ENCODE measurements around the gene LUC7L2. TPM values are rescaled to one million over a fixed set of nuclear protein-coding genes. Genes with fewer than 3 reads are reported as not detected.

LUC7L2 gene
- total and polyA plus RNA-seq, 9 of the 15 experiments (the other 6 are each of a cell fraction or from before 2014, with no cell fraction given): 56.1 to 207 (median 141) TPM

GRCh38 chr7:139471740-139472353 lies 112.2 kb downstream of the LUC7L2 start (continued):
- TF ChIP-seq ZBTB11 (CRISPR knock-in tag; IDR thresholded peaks at IDR 0.05) (no peak), PTRF (tag; IDR thresholded peaks at IDR 0.05) (no peak), HMGXB4 (CRISPR knock-in tag; IDR thresholded peaks at IDR 0.05) (no peak), MYBL2 (IDR thresholded peaks at IDR 0.05; ENCODE audit: low read depth) (no peak), MYBL2 (CRISPR knock-in tag; IDR thresholded peaks at IDR 0.05; ENCODE audit: borderline replicate concordance) (no peak), NFE2L1 (tag; IDR thresholded peaks at IDR 0.05; ENCODE audit: borderline replicate concordance, low read depth) (peak; percentile 33; the same call in 1 of the 2 replicates), FOSL1 (tag; conservative IDR thresholded peaks at IDR 0.05) (peak; percentile 49), SP1 (CRISPR knock-in tag; IDR thresholded peaks at IDR 0.05) (0 out of 2 replicates have a peak, but pooled peaks have one; percentile 25), ATF2 (CRISPR knock-in tag; IDR thresholded peaks at IDR 0.05) (no peak), HSF4 (CRISPR knock-in tag; IDR thresholded peaks at IDR 0.05; ENCODE audit: borderline replicate concordance) (no peak), GATA2 (CRISPR knock-in tag; IDR thresholded peaks at IDR 0.05) (no peak), ARHGAP35 (IDR thresholded peaks at IDR 0.05; ENCODE audit: partially characterized antibody) (no peak), NR2C2 (CRISPR knock-in tag; IDR thresholded peaks at IDR 0.05) (0 out of 2 replicates have a peak, but pooled peaks have one; percentile 17), NR2C2 (tag; IDR thresholded peaks at IDR 0.05) (no peak), ZZZ3 (IDR thresholded peaks at IDR 0.05) (no peak), ZNF77 (CRISPR knock-in tag; IDR thresholded peaks at IDR 0.05) (no peak), HES1 (IDR thresholded peaks at IDR 0.05; ENCODE audit: low read depth) (no peak; the same call in 1 of the 2 replicates), MAFF (IDR thresholded peaks at IDR 0.05; ENCODE audit: low read length) (peak; percentile 71; the same call in 1 of the 2 replicates), KDM4B (IDR thresholded peaks at IDR 0.05; ENCODE audit: borderline replicate concordance in 2 of 2, low read depth in 1 of 2) (no peak), ETV6 (IDR thresholded peaks at IDR 0.05; ENCODE audit: borderline replicate concordance in 1 of 2, low read depth in 2 of 2, low read length in 1 of 2) (no peak), ETV6 (CRISPR knock-in tag; IDR thresholded peaks at IDR 0.05; ENCODE audit: borderline replicate concordance) (no peak)
